Measurements from ENCODE around the gene ATP2C1.

GRCh38 chr3:130849091-130849552 is 44.8 kb upstream of the ATP2C1 start:
- TF ChIP-seq ESRRA (CRISPR knock-in tag; IDR thresholded peaks at IDR 0.05; ENCODE audit: low read depth) (no peak), NFE2L1 (CRISPR knock-in tag; IDR thresholded peaks at IDR 0.05; ENCODE audit: borderline replicate concordance) (no peak), REST (IDR thresholded peaks at IDR 0.05; ENCODE audit: borderline replicate concordance in 1 of 2, low read depth in 1 of 2, low read length in 2 of 2) (no peak), TAF1 (CRISPR knock-in tag; IDR thresholded peaks at IDR 0.05) (no peak), CTCF (CRISPR knock-in tag; IDR thresholded peaks at IDR 0.05) (no peak), ZNF329 (CRISPR knock-in tag; IDR thresholded peaks at IDR 0.05; ENCODE audit: low read depth) (no peak), ZSCAN20 (CRISPR knock-in tag; IDR thresholded peaks at IDR 0.05; ENCODE audit: borderline replicate concordance) (no peak), DPF2 (CRISPR knock-in tag; IDR thresholded peaks at IDR 0.05; ENCODE audit: borderline replicate concordance, low read depth) (no peak), ZNF784 (CRISPR knock-in tag; IDR thresholded peaks at IDR 0.05; ENCODE audit: borderline replicate concordance) (no peak), GABPA (IDR thresholded peaks at IDR 0.05; ENCODE audit: low read depth, low read length) (no peak), GABPA (CRISPR knock-in tag; IDR thresholded peaks at IDR 0.05; ENCODE audit: low read depth) (no peak), HDAC2 (CRISPR knock-in tag; IDR thresholded peaks at IDR 0.05) (no peak), ZNF280B (CRISPR knock-in tag; IDR thresholded peaks at IDR 0.05; ENCODE audit: borderline replicate concordance) (no peak)

All from HepG2 (cell line).